CD4-positive, alpha-beta T cell treated with Interferon gamma for 1 hour (primary cell): ENCODE data around the gene ANKRD13B.
"Not testable (repeated sequence)": the region's sequence is repeated elsewhere in the genome, so short reads cannot be mapped to it uniquely, and the experiment has no call there.

Experiments
- DNase-seq: peaks from one replicate; pipeline ENCODE4 v3.0.0-alpha.2; 2020

Gene ANKRD13B

GRCh38 chr17:29650396-29650795 lies 57.5 kb downstream of the ANKRD13B start:
- DNase-seq = no peak

GRCh38 chr17:29651913-29652312 lies 59.0 kb downstream of the ANKRD13B start:
- not testable (repeated sequence) for DNase-seq

GRCh38 chr17:29652976-29653375 lies 60.0 kb downstream of the ANKRD13B start:
- DNase-seq = no peak

- DNase-seq = no peak
Measured at GRCh38 chr17:29653995-29654714, 61.2 kb downstream of the ANKRD13B start.

- DNase-seq = no peak
Measured at GRCh38 chr17:29655323-29655722, 62.4 kb downstream of the ANKRD13B start.

GRCh38 chr17:29659155-29659554 lies 66.2 kb downstream of the ANKRD13B start:
- DNase-seq = no peak

GRCh38 chr17:29661213-29661612 lies 68.3 kb downstream of the ANKRD13B start:
- DNase-seq = no peak

GRCh38 chr17:29663155-29663554 lies 70.2 kb downstream of the ANKRD13B start:
- DNase-seq = no peak
